Measurements from ENCODE around the gene RNF144B. TPM values are rescaled to one million over a fixed set of nuclear protein-coding genes. Genes with fewer than 3 reads are reported as not detected.
A peak's percentile ranks its signal among the peaks of the same experiment; 100 is the strongest.

The RNF144B gene
- total and polyA plus RNA-seq, 8 donors, result 1.7 to 81.7 (median 5.1) TPM

- TF ChIP-seq EP300 (IDR thresholded peaks at IDR 0.05), result no peak
- TF ChIP-seq, protein P1, sequence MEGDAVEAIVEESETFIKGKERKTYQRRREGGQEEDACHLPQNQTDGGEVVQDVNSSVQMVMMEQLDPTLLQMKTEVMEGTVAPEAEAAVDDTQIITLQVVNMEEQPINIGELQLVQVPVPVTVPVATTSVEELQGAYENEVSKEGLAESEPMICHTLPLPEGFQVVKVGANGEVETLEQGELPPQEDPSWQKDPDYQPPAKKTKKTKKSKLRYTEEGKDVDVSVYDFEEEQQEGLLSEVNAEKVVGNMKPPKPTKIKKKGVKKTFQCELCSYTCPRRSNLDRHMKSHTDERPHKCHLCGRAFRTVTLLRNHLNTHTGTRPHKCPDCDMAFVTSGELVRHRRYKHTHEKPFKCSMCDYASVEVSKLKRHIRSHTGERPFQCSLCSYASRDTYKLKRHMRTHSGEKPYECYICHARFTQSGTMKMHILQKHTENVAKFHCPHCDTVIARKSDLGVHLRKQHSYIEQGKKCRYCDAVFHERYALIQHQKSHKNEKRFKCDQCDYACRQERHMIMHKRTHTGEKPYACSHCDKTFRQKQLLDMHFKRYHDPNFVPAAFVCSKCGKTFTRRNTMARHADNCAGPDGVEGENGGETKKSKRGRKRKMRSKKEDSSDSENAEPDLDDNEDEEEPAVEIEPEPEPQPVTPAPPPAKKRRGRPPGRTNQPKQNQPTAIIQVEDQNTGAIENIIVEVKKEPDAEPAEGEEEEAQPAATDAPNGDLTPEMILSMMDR (IDR thresholded peaks at IDR 0.05), result no peak
- TF ChIP-seq POLR2AphosphoS5 (IDR thresholded peaks at IDR 0.05), result no peak
- TF ChIP-seq POLR2A (IDR thresholded peaks at IDR 0.05), result no peak
Observed at GRCh38 chr6:18423426-18423825, 36.3 kb downstream of the RNF144B start.

DNA sequence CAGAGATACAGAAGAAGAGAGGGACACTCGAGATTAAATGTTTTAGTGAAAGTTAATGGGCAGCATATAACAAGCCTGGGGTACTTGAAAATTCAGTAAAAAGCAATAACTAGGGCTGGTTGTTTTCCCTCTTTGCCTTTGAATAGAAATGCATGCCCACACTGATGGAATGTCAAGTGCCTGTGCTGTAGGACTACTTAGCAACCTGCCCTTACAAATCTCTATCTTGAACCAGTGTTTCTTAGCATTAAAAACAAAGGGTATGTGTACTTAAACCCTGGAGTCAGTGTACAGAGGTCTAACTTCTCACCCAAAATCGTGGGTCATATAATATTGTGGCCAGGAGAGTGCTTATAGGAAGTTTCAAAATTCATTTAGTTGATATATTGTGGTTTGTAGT is 37.1 kb downstream of the RNF144B start:
- WGBS, 5 donors, result 31 to 54% (median 47%) methylated on average over 2 of the region's 2 CpGs
- intact Hi-C loops (cut with DNase I; ENCODE audit: low total_unique reads), result no loop called here
- H3K27ac ChIP-seq, result no peak overlapping the region
- no peak for DNase-seq
- H3K9me3 ChIP-seq, result no peaks in the 10 kb centered on the region
- H3K36me3 ChIP-seq, result peaks cover 0 to 5% (median 3%) of the 10 kb centered on the region in 4 donors
- H3K4me1 ChIP-seq, result peaks cover 0 to 6% (median 0%) of the 10 kb centered on the region in 4 donors
- H3K27me3 ChIP-seq, result no peaks in the 10 kb centered on the region
- no peak overlapping the region for H3K4me3 ChIP-seq
- no peak for TF ChIP-seq EP300 (IDR thresholded peaks at IDR 0.05)
- TF ChIP-seq POLR2AphosphoS5 (IDR thresholded peaks at IDR 0.05), result no peak
- TF ChIP-seq POLR2A (IDR thresholded peaks at IDR 0.05), result no peak
- TF ChIP-seq, protein P1 (IDR thresholded peaks at IDR 0.05), result no peak

More at GRCh38 chr6:18423426-18423825, 36.3 kb downstream of the RNF144B start:
- Histone ChIP-seq H3K27ac (no peak overlapping the region), H3K4me3 (no peak overlapping the region), H3K27me3 (no peaks in the 10 kb centered on the region), H3K36me3 (peaks cover 0 to 5% (median 3%) of the 10 kb centered on the region in 4 donors), H3K9me3 (no peaks in the 10 kb centered on the region), H3K4me1 (peaks cover 0 to 6% (median 0%) of the 10 kb centered on the region in 4 donors)
- intact Hi-C loops (cut with DNase I; ENCODE audit: low total_unique reads), result no loop called here
- DNase-seq, result no peak
- 71 to 91% (median 90%) methylated on average over 3 of the region's 3 CpGs for WGBS, 5 donors

DNA sequence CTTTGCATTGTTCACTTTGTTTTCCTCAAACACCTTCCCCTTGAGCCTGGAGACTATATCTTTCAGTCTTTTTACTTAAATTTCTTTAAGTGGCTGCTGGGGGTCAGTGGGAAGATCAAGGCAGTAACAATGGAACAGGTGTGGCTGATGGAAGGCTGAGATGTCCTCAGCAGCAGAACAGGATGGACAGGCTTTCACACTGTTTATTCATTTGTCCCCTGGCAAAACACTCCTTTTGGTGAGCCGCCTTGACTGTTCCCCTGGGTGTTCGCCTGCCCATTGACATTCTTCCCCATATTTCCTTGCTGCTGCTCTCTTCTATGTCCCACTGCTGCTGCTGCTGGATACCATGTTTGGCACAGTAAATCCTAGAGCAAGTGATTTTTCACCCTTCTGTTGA is 38.1 kb downstream of the RNF144B start:
- DNase-seq, result peak in 1 of 2 donors; percentile 18
- H3K9me3 ChIP-seq, result no peaks in the 10 kb centered on the region
- H3K36me3 ChIP-seq, result peaks cover 0 to 5% (median 3%) of the 10 kb centered on the region in 4 donors
- H3K4me1 ChIP-seq, result peaks cover 0 to 6% (median 0%) of the 10 kb centered on the region in 4 donors
- no peak overlapping the region for H3K27ac ChIP-seq
- 74 to 90% (median 85%) methylated on average over 2 of the region's 2 CpGs for WGBS, 5 donors
- H3K4me3 ChIP-seq, result no peak overlapping the region
- intact Hi-C loops (cut with DNase I; ENCODE audit: low total_unique reads), result no loop called here
- TF ChIP-seq POLR2A (IDR thresholded peaks at IDR 0.05) (no peak), POLR2AphosphoS5 (IDR thresholded peaks at IDR 0.05) (no peak), EP300 (IDR thresholded peaks at IDR 0.05) (no peak)
- TF ChIP-seq, protein P1 (IDR thresholded peaks at IDR 0.05), result no peak
- H3K27me3 ChIP-seq, result no peaks in the 10 kb centered on the region

DNA sequence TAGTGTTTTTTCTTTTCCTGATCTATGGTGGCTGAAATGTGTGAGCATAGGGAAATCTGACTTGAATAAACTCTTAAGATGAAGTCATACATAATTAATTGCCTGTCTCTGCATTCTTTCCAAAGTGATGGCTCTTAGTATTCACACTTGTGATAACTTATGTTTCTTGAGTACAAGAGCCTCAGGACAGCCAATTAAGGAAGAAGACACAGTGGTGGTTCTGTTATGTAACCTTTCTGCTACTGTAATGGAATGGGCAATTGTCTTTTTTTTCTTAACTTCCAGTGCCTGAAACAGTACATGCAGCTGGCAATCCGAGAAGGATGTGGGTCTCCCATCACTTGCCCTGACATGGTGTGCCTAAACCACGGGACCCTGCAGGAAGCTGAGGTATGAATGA is 40.1 kb downstream of the RNF144B start:
- no peak for TF ChIP-seq POLR2A (IDR thresholded peaks at IDR 0.05)
- no peak for TF ChIP-seq POLR2AphosphoS5 (IDR thresholded peaks at IDR 0.05)
- TF ChIP-seq, protein P1 (IDR thresholded peaks at IDR 0.05), result no peak
- no peak for TF ChIP-seq EP300 (IDR thresholded peaks at IDR 0.05)
- Histone ChIP-seq H3K4me3 (no peak overlapping the region), H3K4me1 (peaks cover 0 to 13% (median 6%) of the 10 kb centered on the region in 4 donors), H3K27ac (no peak overlapping the region), H3K9me3 (no peaks in the 10 kb centered on the region), H3K36me3 (peaks cover 0 to 5% (median 3%) of the 10 kb centered on the region in 4 donors), H3K27me3 (no peaks in the 10 kb centered on the region)
- no peak for DNase-seq
- 67 to 89% (median 77%) methylated on average over 2 of the region's 2 CpGs for WGBS, 5 donors
- intact Hi-C loops (cut with DNase I; ENCODE audit: low total_unique reads), result no loop called here

Data from stomach (tissue), 9 donors.